NB4 (cell line): ENCODE results near the gene GPD1L.

ENCODE experiments used
- DNase-seq: peaks from one replicate; pipeline ENCODE4 v3.0.0; 2010; ENCODE audit warnings: low read depth
- H3K4me3 ChIP-seq: one replicate; pipeline ENCODE4 v1.5.1; 2011; ENCODE audit warnings: mild to moderate bottlenecking, low read depth, low read length, moderate library complexity
- CTCF ChIP-seq: IDR thresholded peaks from one replicate; pipeline ENCODE4 v1.5.1; 2012; ENCODE audit warnings: low read depth, low read length
- MAX ChIP-seq: IDR thresholded peaks from 2 replicates; pipeline ENCODE4 v1.6.1; 2011; ENCODE audit warnings: low read depth, low read length
- MYC ChIP-seq: IDR thresholded peaks from 2 replicates; pipeline ENCODE4 v1.6.1; 2011; ENCODE audit warnings: low read depth, low read length
- POLR2A ChIP-seq: IDR thresholded peaks from 2 replicates; pipeline ENCODE4 v1.6.1; 2011; ENCODE audit warnings: mild to moderate bottlenecking; ENCODE audit not compliant: insufficient read length; ENCODE audit errors: extremely low read depth

Gene GPD1L

GRCh38 chr3:32198714-32199113, 92.3 kb downstream of the GPD1L start:
- TF ChIP-seq MAX (no peak), POLR2A (no peak), MYC (no peak), CTCF (no peak)
- H3K4me3 ChIP-seq = no peak overlapping the region
- DNase-seq = no peak

GRCh38 chr3:32200490-32200889, 94.1 kb downstream of the GPD1L start:
- TF ChIP-seq CTCF = no peak
- no peak for TF ChIP-seq POLR2A
- no peak for TF ChIP-seq MAX
- TF ChIP-seq MYC = no peak
- no peak overlapping the region for H3K4me3 ChIP-seq
- no peak for DNase-seq

GRCh38 chr3:32200992-32201758, 94.8 kb downstream of the GPD1L start:
- DNase-seq = no peak
- TF ChIP-seq CTCF = no peak
- TF ChIP-seq MYC = no peak
- no peak overlapping the region for H3K4me3 ChIP-seq

GRCh38 chr3:32202496-32202895, 96.1 kb downstream of the GPD1L start:
- no peak for TF ChIP-seq CTCF
- TF ChIP-seq MYC = no peak
- TF ChIP-seq POLR2A = no peak
- no peak for TF ChIP-seq MAX
- no peak for DNase-seq
- H3K4me3 ChIP-seq = no peak overlapping the region

GRCh38 chr3:32203854-32204253, 97.4 kb downstream of the GPD1L start:
- H3K4me3 ChIP-seq = no peak overlapping the region
- TF ChIP-seq MAX (no peak), MYC (no peak), CTCF (no peak), POLR2A (no peak)
- no peak for DNase-seq
